HFFc6 (cell line): ENCODE measurements around the gene AKR1B1. TPM values are rescaled to one million over a fixed set of nuclear protein-coding genes. Genes with fewer than 3 reads are reported as not detected.
A peak's percentile ranks its signal among the peaks of the same experiment; 100 is the strongest.

Source experiments
- DNase-seq: peaks from one replicate; pipeline ENCODE4 v3.0.0-alpha.2; 2018
- H3K27ac Mint-ChIP-seq: 2 replicates; pipeline ENCODE4 v1.8.0; 2020; ENCODE audit warnings: mild to moderate bottlenecking, mixed read lengths
- H3K27me3 Mint-ChIP-seq: 2 replicates; pipeline ENCODE4 v1.8.0; 2021; ENCODE audit warnings: mild to moderate bottlenecking, moderate library complexity, mixed read lengths; ENCODE audit not compliant: insufficient read depth
- H3K36me3 Mint-ChIP-seq: 2 replicates; pipeline ENCODE4 v1.8.0; 2021; ENCODE audit warnings: low read depth, mixed read lengths
- H3K4me1 Mint-ChIP-seq: 2 replicates; pipeline ENCODE4 v1.8.0; 2020; ENCODE audit warnings: low read depth, mixed read lengths
- H3K4me3 Mint-ChIP-seq: 2 replicates; pipeline ENCODE4 v1.8.0; 2020; ENCODE audit warnings: mild to moderate bottlenecking, moderate library complexity, mixed read lengths
- H3K9me3 Mint-ChIP-seq: 2 replicates; pipeline ENCODE4 v1.8.0; 2020; ENCODE audit warnings: mild to moderate bottlenecking, mixed read lengths
- total RNA-seq, 6 experiments: library from RNA; stranded (reverse); fragmentation: NEBNext Ultra II Directional; extraction: Animal tissue kit (Norgen Biotek cat#: 25700); gene quantifications; 2 replicates in 1 of 6; 3 replicates in 5 of 6; pipeline ENCODE4 v1.2.3, GENCODE V29; 2021
- TF ChIP-seq, protein P1 (sequence below): fragments of 200-600 bp; sonication (generic); IDR thresholded peaks from 2 replicates; pipeline ENCODE4 v1.5.0; 2021; ENCODE audit warnings: antibody characterized with exemption, mild to moderate bottlenecking

Gene AKR1B1
- total RNA-seq, 6 experiments from 2014 or later: 208 to 232 (median 223) TPM

DNA sequence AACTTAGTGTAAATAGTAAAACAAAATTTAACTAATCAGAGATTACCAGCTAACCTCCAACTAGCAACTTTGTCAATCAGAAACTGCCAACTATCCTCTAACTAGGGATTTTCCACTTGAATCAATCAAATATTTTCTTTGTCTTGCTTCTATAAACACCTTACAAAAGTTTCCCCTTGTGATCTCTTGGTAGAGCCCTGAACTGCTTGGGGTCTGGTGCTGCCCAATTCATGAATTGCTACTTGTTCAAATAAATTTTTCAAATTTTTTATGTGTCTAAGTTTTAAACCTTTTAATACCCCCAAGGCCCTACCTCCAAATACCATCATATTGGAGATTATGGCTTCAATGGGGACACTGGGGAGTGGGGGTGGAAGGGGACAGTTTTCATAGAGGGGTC lies 24.0 kb upstream of the AKR1B1 start:
- TF ChIP-seq, protein P1, sequence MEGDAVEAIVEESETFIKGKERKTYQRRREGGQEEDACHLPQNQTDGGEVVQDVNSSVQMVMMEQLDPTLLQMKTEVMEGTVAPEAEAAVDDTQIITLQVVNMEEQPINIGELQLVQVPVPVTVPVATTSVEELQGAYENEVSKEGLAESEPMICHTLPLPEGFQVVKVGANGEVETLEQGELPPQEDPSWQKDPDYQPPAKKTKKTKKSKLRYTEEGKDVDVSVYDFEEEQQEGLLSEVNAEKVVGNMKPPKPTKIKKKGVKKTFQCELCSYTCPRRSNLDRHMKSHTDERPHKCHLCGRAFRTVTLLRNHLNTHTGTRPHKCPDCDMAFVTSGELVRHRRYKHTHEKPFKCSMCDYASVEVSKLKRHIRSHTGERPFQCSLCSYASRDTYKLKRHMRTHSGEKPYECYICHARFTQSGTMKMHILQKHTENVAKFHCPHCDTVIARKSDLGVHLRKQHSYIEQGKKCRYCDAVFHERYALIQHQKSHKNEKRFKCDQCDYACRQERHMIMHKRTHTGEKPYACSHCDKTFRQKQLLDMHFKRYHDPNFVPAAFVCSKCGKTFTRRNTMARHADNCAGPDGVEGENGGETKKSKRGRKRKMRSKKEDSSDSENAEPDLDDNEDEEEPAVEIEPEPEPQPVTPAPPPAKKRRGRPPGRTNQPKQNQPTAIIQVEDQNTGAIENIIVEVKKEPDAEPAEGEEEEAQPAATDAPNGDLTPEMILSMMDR: no peak
- Mint-ChIP-seq H3K27me3 (no peaks in the 10 kb centered on the region), H3K4me1 (peaks cover 35% of the 10 kb centered on the region), H3K9me3 (peaks cover 5% of the 10 kb centered on the region; the same call in 1 of the 2 replicates), H3K36me3 (no peaks in the 10 kb centered on the region), H3K4me3 (no peak overlapping the region), H3K27ac (no peak overlapping the region)
- DNase-seq: no peak

DNA sequence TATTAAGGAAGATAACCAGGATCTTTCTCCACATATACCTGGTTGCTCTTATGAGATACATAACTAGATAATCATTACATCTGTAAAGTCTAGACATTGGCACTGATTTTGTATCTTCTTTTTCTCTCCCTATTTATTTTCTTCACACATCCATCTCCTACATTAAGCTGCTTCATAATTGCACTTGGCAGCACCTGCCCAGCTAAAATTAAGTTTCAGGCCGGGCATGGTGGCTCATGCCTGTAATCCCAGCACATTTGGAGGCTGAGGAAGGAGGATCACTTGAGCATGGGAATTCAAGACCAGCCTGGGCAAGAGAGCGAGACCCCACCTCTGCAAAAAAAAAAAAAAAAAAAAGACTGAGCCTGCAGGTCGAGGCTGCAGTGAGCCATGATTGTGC lies 22.3 kb upstream of the AKR1B1 start:
- Mint-ChIP-seq H3K4me1 (peaks cover 38% of the 10 kb centered on the region), H3K9me3 (no peaks in the 10 kb centered on the region), H3K27me3 (no peaks in the 10 kb centered on the region), H3K4me3 (no peak overlapping the region), H3K27ac (no peak overlapping the region), H3K36me3 (no peaks in the 10 kb centered on the region)
- TF ChIP-seq, protein P1: no peak
- DNase-seq: no peak

DNA sequence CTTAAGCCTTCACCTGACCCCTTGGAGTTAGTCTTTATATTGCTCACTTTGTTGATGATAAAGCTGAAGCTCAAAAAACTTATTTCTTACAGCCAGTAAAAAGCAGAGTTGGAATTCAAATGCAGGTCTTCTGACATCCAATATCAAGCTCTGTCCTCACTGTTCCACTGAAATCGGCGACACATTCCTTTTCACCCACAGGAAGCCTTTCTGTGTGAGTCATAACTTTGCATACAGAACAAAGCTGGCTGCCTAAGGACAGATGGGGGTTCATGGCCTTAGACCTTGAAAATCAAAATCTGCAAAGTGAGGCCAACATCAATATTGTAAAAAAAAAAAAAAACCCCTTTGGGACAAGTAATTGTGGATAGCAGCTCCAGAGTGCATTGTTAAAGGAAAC lies 21.8 kb upstream of the AKR1B1 start:
- TF ChIP-seq, protein P1: no peak
- no peaks in the 10 kb centered on the region for H3K27me3 Mint-ChIP-seq
- peaks cover 38% of the 10 kb centered on the region for H3K4me1 Mint-ChIP-seq
- no peaks in the 10 kb centered on the region for H3K9me3 Mint-ChIP-seq
- peak; percentile 38 for DNase-seq
- peak overlapping the region; percentile 22; the same call in 1 of the 2 replicates for H3K4me3 Mint-ChIP-seq
- peak overlapping the region; percentile 17; the same call in 1 of the 2 replicates for H3K27ac Mint-ChIP-seq
- no peaks in the 10 kb centered on the region for H3K36me3 Mint-ChIP-seq

DNA sequence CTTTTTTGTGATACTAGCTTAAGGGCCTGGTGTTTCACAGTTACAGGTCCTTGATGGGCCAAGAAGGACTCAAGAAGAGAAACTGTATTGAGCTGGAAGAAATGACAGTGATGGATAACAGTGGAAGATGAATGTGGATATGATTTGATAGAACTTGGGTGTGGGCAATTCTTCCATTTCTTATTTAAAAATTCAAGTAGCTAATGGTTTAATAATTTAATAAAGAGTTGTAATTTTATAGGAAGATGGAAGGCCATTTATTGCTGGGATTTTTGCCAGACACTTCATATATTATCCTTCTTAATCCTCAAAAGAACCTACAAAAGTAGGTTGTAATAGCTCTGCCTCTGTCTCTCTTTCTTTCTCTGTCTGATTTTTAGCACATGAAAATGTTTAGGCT lies 21.3 kb upstream of the AKR1B1 start:
- H3K27ac Mint-ChIP-seq: peak overlapping the region; percentile 17; the same call in 1 of the 2 replicates
- H3K4me3 Mint-ChIP-seq: no peak overlapping the region
- no peak for DNase-seq
- H3K27me3 Mint-ChIP-seq: no peaks in the 10 kb centered on the region
- peaks cover 38% of the 10 kb centered on the region for H3K4me1 Mint-ChIP-seq
- H3K9me3 Mint-ChIP-seq: no peaks in the 10 kb centered on the region
- TF ChIP-seq, protein P1: no peak
- no peaks in the 10 kb centered on the region for H3K36me3 Mint-ChIP-seq

DNA sequence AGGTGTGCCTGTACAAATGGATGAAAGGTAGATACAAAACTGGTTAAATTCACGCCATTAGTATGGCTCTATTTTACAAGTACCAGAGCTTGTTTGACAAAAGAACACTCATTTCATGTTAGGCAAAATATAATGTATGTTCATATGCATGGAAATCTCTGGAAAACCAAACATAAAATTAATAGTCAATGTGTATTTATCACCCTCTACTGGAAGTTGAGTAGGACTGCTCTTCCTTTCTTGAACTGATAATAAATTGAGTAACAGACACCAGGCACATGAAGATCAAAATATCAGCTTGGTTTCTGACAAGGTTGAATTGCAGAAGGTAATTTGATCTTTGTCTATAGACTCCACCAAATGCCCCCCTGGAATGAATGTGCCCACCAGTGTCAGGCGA lies 19.8 kb upstream of the AKR1B1 start:
- Mint-ChIP-seq H3K9me3 (no peaks in the 10 kb centered on the region), H3K36me3 (peaks cover 6% of the 10 kb centered on the region; the same call in 1 of the 2 replicates), H3K4me1 (peaks cover 48% of the 10 kb centered on the region), H3K27me3 (no peaks in the 10 kb centered on the region), H3K4me3 (no peak overlapping the region), H3K27ac (no peak overlapping the region)
- DNase-seq: no peak
- TF ChIP-seq, protein P1: peak; percentile 74

DNA sequence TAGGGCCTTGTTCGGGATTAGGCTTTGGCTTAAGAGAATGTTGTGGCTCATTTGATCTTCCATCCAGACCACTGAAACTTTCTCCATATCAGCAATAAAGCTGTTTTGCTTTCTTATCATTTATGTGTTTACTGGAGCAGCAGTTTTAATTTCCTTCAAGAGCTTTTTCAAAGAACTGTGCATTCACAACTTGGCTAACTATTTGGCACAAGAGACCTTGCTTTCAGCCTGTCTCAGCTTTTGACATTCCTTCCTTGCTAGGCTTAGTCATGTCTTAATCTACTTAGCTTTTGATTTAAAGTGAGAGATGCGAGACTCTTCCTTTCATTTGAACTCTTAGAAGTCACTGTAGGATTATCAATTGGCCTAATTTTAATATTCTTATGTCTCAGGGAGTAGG lies 19.1 kb upstream of the AKR1B1 start:
- H3K9me3 Mint-ChIP-seq: no peaks in the 10 kb centered on the region
- H3K4me1 Mint-ChIP-seq: peaks cover 52% of the 10 kb centered on the region
- no peak overlapping the region for H3K4me3 Mint-ChIP-seq
- no peak overlapping the region; the same call in 1 of the 2 replicates for H3K27ac Mint-ChIP-seq
- DNase-seq: peak; percentile 25
- no peaks in the 10 kb centered on the region for H3K27me3 Mint-ChIP-seq
- TF ChIP-seq, protein P1: no peak
- peaks cover 6% of the 10 kb centered on the region; the same call in 1 of the 2 replicates for H3K36me3 Mint-ChIP-seq
